Mesenchymal stem cell (in vitro differentiated cells and primary cell): ENCODE data around the gene NACC1.

ENCODE experiments used
- DNase-seq: peaks from one replicate; pipeline ENCODE4 v3.0.0-alpha.2; 2013
- H2AFZ ChIP-seq: one replicate; pipeline ENCODE4 v1.6.1; 2013; ENCODE audit warnings: low read depth, mild to moderate bottlenecking, control low read depth, inconsistent platforms, low read length, moderate library complexity
- H2AK5ac ChIP-seq: 2 replicates; pipeline ENCODE4 v1.6.1; 2013; ENCODE audit warnings: low read length, moderate library complexity, mild to moderate bottlenecking, inconsistent platforms; ENCODE audit not compliant: severe bottlenecking
- H2BK120ac ChIP-seq: one replicate; pipeline ENCODE4 v1.6.1; 2013; ENCODE audit warnings: low read depth, mild to moderate bottlenecking, inconsistent platforms, low read length, moderate library complexity
- H2BK12ac ChIP-seq, 2 experiments: one replicate each; pipeline ENCODE4 v1.6.1; 2013; ENCODE audit warnings: inconsistent platforms in 2 of 2, low read length in 2 of 2, mild to moderate bottlenecking in 2 of 2, moderate library complexity in 2 of 2, control low read depth in 1 of 2
- H2BK15ac ChIP-seq: one replicate; pipeline ENCODE4 v1.6.1; 2013; ENCODE audit warnings: mild to moderate bottlenecking, low read depth, inconsistent platforms; ENCODE audit not compliant: poor library complexity, severe bottlenecking
- H2BK5ac ChIP-seq: 2 replicates; pipeline ENCODE4 v1.6.1; 2013; ENCODE audit warnings: low read depth, mild to moderate bottlenecking, low read length, control low read depth, inconsistent platforms; ENCODE audit not compliant: poor library complexity, severe bottlenecking
- H3K14ac ChIP-seq, 2 experiments: one replicate each; pipeline ENCODE4 v1.6.1; 2013; ENCODE audit warnings: inconsistent platforms in 2 of 2, low read length in 2 of 2, control low read depth in 1 of 2, mild to moderate bottlenecking in 1 of 2, moderate library complexity in 1 of 2
- H3K18ac ChIP-seq, 2 experiments: one replicate each; pipeline ENCODE4 v1.6.1; 2013; ENCODE audit warnings: inconsistent platforms in 2 of 2, low read length in 2 of 2, control low read depth in 1 of 2, low read depth in 1 of 2, mild to moderate bottlenecking in 1 of 2
- H3K23ac ChIP-seq, 2 experiments: one replicate each; pipeline ENCODE4 v1.6.1; 2013; ENCODE audit warnings: inconsistent platforms in 2 of 2, low read length in 2 of 2, mild to moderate bottlenecking in 2 of 2, moderate library complexity in 2 of 2, control low read depth in 1 of 2
- H3K27ac ChIP-seq: 2 replicates; pipeline ENCODE4 v1.5.1; 2013; ENCODE audit warnings: mild to moderate bottlenecking, moderate library complexity, low read length, control low read depth, inconsistent platforms; ENCODE audit not compliant: poor library complexity, severe bottlenecking
- H3K27me3 ChIP-seq, 2 experiments: 2 replicates each; pipeline versions ENCODE4 v1.6.1 to v1.7.0; 2013; ENCODE audit warnings: low read length in 2 of 2, mild to moderate bottlenecking in 2 of 2, moderate library complexity in 2 of 2, control low read depth in 1 of 2, inconsistent platforms in 1 of 2; ENCODE audit not compliant: control insufficient read depth in 1 of 2, insufficient read depth in 1 of 2
- H3K36me3 ChIP-seq, 2 experiments: 2 replicates each; pipeline versions ENCODE4 v1.6.1 to v1.7.0; 2013; ENCODE audit warnings: low read length in 2 of 2, control low read depth in 1 of 2, inconsistent platforms in 1 of 2, low read depth in 1 of 2, mild to moderate bottlenecking in 1 of 2; ENCODE audit not compliant: insufficient read depth in 2 of 2, control insufficient read depth in 1 of 2
- H3K4ac ChIP-seq, 2 experiments: one replicate each; pipeline ENCODE4 v1.6.1; 2013; ENCODE audit warnings: inconsistent platforms in 2 of 2, low read length in 2 of 2, mild to moderate bottlenecking in 2 of 2, moderate library complexity in 2 of 2, control low read depth in 1 of 2, low read depth in 1 of 2
- H3K4me1 ChIP-seq: 2 replicates; pipeline ENCODE4 v1.6.1; 2013; ENCODE audit warnings: low read depth, low read length, control low read depth; ENCODE audit not compliant: control insufficient read depth, insufficient read depth
- H3K4me2 ChIP-seq: 2 replicates; pipeline ENCODE4 v1.6.1; 2013; ENCODE audit warnings: low read length, mild to moderate bottlenecking, inconsistent platforms; ENCODE audit not compliant: poor library complexity, severe bottlenecking
- H3K4me3 ChIP-seq, 2 experiments: 2 replicates each; pipeline versions ENCODE4 v1.5.1 to v1.7.0; 2013; ENCODE audit warnings: low read length in 2 of 2, mild to moderate bottlenecking in 2 of 2, control low read depth in 1 of 2, low read depth in 1 of 2; ENCODE audit not compliant: insufficient read depth in 1 of 2
- H3K79me1 ChIP-seq: replicated peaks from 2 replicates; pipeline ENCODE4 v1.6.1; 2013; ENCODE audit warnings: mild to moderate bottlenecking, control low read depth, low read length, inconsistent platforms; ENCODE audit not compliant: poor library complexity, severe bottlenecking
- H3K9ac ChIP-seq: 2 replicates; pipeline ENCODE4 v1.7.0; 2013; ENCODE audit warnings: mild to moderate bottlenecking, low read length, moderate library complexity
- H3K9me3 ChIP-seq: 2 replicates; pipeline ENCODE4 v1.7.0; 2013; ENCODE audit warnings: mild to moderate bottlenecking, low read length; ENCODE audit not compliant: control insufficient read depth
- H4K8ac ChIP-seq: one replicate; pipeline ENCODE4 v1.6.1; 2013; ENCODE audit warnings: inconsistent platforms, mild to moderate bottlenecking, low read length, moderate library complexity
- H4K91ac ChIP-seq: one replicate; pipeline ENCODE4 v1.6.1; 2013; ENCODE audit warnings: mild to moderate bottlenecking, low read length, inconsistent platforms
- WGBS: methylation state at CpG from one replicate; pipeline ENCODE4 v1.1.7; 2013; ENCODE audit warnings: mixed read lengths; 5-methylcytosine and 5-hydroxymethylcytosine counted together

Gene NACC1

GRCh38 chr19:13083627-13084026 is 34.4 kb upstream of the NACC1 start:
- Histone ChIP-seq H2AK5ac (no peak overlapping the region), H2BK12ac (no peak overlapping the region), H3K14ac (no peak overlapping the region), H2BK15ac (no peak overlapping the region), H3K4ac (no peak overlapping the region), H3K36me3 (peaks cover 0 to 85% of the 10 kb centered on the region in 2 experiments), H3K27ac (no peak overlapping the region), H3K79me1 (no peaks in the 10 kb centered on the region), H3K27me3 (peaks cover 0 to 38% of the 10 kb centered on the region in 2 experiments), H3K9me3 (no peaks in the 10 kb centered on the region), H4K8ac (no peak overlapping the region), H3K9ac (no peak overlapping the region), H3K4me2 (no peak overlapping the region), H2AFZ (no peak overlapping the region), H2BK120ac (no peak overlapping the region), H2BK5ac (no peak overlapping the region), H3K4me3 (no peak overlapping the region), H3K23ac (peak overlapping the region in 1 of 2 experiments; percentile 16), H3K4me1 (peaks cover 34% of the 10 kb centered on the region), H4K91ac (peak overlapping the region; percentile 54), H3K18ac (no peak overlapping the region)
- WGBS, result 85% methylated on average over 9 of the region's 9 CpGs
- DNase-seq, result no peak

DNA sequence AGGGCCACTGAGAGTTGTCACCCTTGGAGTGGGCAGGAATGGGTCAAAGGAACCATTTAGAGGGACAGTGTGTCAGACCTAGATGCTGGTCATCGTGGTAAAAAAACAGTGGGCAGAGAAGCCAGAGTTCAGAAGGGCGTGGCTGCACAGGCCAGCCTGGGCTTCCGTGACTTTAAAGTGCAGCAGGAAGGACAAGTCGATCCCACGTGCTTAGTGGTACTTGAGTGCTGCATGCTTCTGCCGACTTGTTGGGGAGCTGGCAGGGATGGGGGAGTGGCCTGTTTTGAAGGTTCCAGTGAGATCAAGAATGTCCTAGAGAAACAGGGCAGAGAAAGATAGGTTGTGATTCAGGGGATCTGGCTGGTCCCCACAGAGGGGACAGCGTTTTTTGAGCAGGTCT is 32.4 kb upstream of the NACC1 start:
- Histone ChIP-seq H3K9ac (peak overlapping the region; percentile 15), H3K9me3 (no peaks in the 10 kb centered on the region), H2BK15ac (no peak overlapping the region), H3K4ac (no peak overlapping the region), H3K36me3 (peaks cover 0 to 87% of the 10 kb centered on the region in 2 experiments), H3K14ac (no peak overlapping the region), H2BK120ac (no peak overlapping the region), H2BK5ac (no peak overlapping the region), H3K4me2 (no peak overlapping the region), H2BK12ac (no peak overlapping the region), H2AK5ac (no peak overlapping the region), H3K4me1 (peaks cover 25% of the 10 kb centered on the region), H3K23ac (no peak overlapping the region), H3K4me3 (no peak overlapping the region), H4K8ac (no peak overlapping the region), H3K27me3 (peaks cover 0 to 29% of the 10 kb centered on the region in 2 experiments), H3K27ac (no peak overlapping the region), H3K79me1 (no peaks in the 10 kb centered on the region), H4K91ac (no peak overlapping the region), H3K18ac (no peak overlapping the region), H2AFZ (no peak overlapping the region)
- DNase-seq, result peak; percentile 21
- WGBS, result 47% methylated on average over 7 of the region's 7 CpGs

DNA sequence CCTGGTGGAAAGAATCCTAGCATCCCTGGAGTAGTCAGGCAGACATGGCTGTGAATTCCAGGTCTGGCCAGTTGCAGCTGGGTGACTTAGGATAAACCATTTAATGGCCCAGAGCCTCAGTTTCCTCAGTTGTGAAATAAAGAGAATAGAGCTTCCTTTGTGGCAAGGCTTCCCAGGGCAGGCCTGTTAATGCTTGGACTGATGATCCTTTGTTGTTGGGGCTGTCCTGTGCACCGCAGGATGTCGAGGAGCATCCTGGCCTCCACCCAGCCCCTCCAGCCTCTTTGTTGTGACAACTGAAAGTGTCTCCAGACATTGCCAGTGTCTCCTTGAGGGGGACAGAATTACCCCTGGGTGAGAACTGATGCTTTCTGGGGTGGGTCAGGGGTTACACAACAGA is 31.7 kb upstream of the NACC1 start:
- H3K4me1 ChIP-seq, result peaks cover 28% of the 10 kb centered on the region
- no peak overlapping the region for H3K4me3 ChIP-seq
- no peak overlapping the region for H2BK15ac ChIP-seq
- H3K27ac ChIP-seq, result no peak overlapping the region
- no peak overlapping the region for H2BK5ac ChIP-seq
- H3K9ac ChIP-seq, result no peak overlapping the region
- H3K9me3 ChIP-seq, result no peaks in the 10 kb centered on the region
- no peak overlapping the region for H3K18ac ChIP-seq
- H2AK5ac ChIP-seq, result no peak overlapping the region
- H3K27me3 ChIP-seq, result peaks cover 0 to 29% of the 10 kb centered on the region in 2 experiments
- H2BK12ac ChIP-seq, result no peak overlapping the region
- H3K4ac ChIP-seq, result no peak overlapping the region
- H2AFZ ChIP-seq, result no peak overlapping the region
- no peak overlapping the region for H2BK120ac ChIP-seq
- DNase-seq, result no peak
- no peak overlapping the region for H4K91ac ChIP-seq
- H4K8ac ChIP-seq, result no peak overlapping the region
- no peaks in the 10 kb centered on the region for H3K79me1 ChIP-seq
- 83% methylated on average over 2 of the region's 2 CpGs for WGBS
- no peak overlapping the region for H3K4me2 ChIP-seq
- H3K36me3 ChIP-seq, result peaks cover 0 to 86% of the 10 kb centered on the region in 2 experiments
- H3K14ac ChIP-seq, result no peak overlapping the region
- H3K23ac ChIP-seq, result no peak overlapping the region

GRCh38 chr19:13087295-13087694 is 30.8 kb upstream of the NACC1 start:
- 76% methylated on average over 9 of the region's 12 CpGs for WGBS
- peaks cover 28% of the 10 kb centered on the region for H3K4me1 ChIP-seq
- H3K4me3 ChIP-seq, result no peak overlapping the region
- no peak overlapping the region for H3K27ac ChIP-seq
- no peak overlapping the region for H3K4me2 ChIP-seq
- H3K27me3 ChIP-seq, result peaks cover 0 to 30% of the 10 kb centered on the region in 2 experiments
- peaks cover 0 to 81% of the 10 kb centered on the region in 2 experiments for H3K36me3 ChIP-seq
- H2AK5ac ChIP-seq, result no peak overlapping the region
- H3K18ac ChIP-seq, result no peak overlapping the region
- no peak overlapping the region for H2BK120ac ChIP-seq
- no peak overlapping the region for H3K23ac ChIP-seq
- no peaks in the 10 kb centered on the region for H3K9me3 ChIP-seq
- H2BK12ac ChIP-seq, result peak overlapping the region in 1 of 2 experiments; percentile 45
- H2BK5ac ChIP-seq, result no peak overlapping the region
- no peak for DNase-seq
- H3K14ac ChIP-seq, result no peak overlapping the region
- no peak overlapping the region for H2AFZ ChIP-seq
- H4K91ac ChIP-seq, result no peak overlapping the region
- no peak overlapping the region for H2BK15ac ChIP-seq
- H4K8ac ChIP-seq, result no peak overlapping the region
- H3K9ac ChIP-seq, result no peak overlapping the region
- no peak overlapping the region for H3K4ac ChIP-seq
- H3K79me1 ChIP-seq, result no peaks in the 10 kb centered on the region
